ENCODE measurements around the gene OR2V2. TPM values are rescaled to one million over a fixed set of nuclear protein-coding genes. Genes with fewer than 3 reads are reported as not detected.
"Not testable (repeated sequence)": the region's sequence is repeated elsewhere in the genome, so short reads cannot be mapped to it uniquely, and the experiment has no call there.

OR2V2 gene, protein sequence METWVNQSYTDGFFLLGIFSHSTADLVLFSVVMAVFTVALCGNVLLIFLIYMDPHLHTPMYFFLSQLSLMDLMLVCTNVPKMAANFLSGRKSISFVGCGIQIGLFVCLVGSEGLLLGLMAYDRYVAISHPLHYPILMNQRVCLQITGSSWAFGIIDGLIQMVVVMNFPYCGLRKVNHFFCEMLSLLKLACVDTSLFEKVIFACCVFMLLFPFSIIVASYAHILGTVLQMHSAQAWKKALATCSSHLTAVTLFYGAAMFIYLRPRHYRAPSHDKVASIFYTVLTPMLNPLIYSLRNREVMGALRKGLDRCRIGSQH
- not detected for total RNA-seq

DNA sequence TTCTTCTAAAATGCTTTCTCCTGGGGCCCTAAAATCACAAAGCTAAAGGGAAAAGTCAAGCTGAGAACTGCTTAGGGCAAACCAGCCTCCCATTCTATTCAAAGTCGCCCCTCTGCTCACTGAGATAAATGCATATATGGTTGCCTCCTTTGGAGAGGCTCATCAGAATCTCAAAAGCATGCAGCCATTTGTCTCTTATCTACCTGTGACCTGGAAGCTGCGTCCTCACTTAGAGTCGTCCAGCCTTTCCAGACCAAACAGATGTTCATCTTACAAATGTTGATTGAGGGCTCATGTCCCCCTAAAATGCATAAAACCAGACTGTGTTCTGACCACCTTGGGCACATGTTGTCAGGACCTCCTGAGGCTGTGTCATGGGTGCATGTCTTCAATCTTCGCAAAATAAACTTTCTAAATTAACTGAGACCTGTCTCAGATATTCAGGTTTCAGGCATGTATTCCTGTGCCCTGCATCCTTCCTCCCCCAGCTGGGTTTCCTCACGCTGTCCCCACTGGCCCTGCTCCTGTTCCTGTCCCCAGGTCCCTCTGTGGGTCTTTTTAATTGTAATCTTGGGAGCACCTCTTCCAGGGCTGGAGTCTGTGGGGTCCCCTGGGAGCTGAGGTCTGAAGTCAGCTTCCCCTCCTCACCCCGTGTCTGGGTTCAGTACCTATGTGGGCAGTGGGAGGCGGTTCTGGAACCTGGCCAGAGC lies at the start of gene OR2V2:
TSS of gene OR2V2 (plus strand) at position 660 of the 710 bp plus-strand sequence. CDS start 7,357 bp downstream, outside the sequence.
- not testable (repeated sequence) for ATAC-seq (ENCODE audit: insufficient number of reproducible peaks, low FRiP score, low read depth); H3K27ac ChIP-seq; H3K9me3 ChIP-seq; H3K27me3 ChIP-seq (replicated peaks; ENCODE audit: insufficient read depth); H3K36me3 ChIP-seq; H3K4me1 ChIP-seq (ENCODE audit: control insufficient read depth in 1 of 2, low read depth in 2 of 2); H3K4me3 ChIP-seq; DNase-seq (ENCODE audit: low spot score)

DNA sequence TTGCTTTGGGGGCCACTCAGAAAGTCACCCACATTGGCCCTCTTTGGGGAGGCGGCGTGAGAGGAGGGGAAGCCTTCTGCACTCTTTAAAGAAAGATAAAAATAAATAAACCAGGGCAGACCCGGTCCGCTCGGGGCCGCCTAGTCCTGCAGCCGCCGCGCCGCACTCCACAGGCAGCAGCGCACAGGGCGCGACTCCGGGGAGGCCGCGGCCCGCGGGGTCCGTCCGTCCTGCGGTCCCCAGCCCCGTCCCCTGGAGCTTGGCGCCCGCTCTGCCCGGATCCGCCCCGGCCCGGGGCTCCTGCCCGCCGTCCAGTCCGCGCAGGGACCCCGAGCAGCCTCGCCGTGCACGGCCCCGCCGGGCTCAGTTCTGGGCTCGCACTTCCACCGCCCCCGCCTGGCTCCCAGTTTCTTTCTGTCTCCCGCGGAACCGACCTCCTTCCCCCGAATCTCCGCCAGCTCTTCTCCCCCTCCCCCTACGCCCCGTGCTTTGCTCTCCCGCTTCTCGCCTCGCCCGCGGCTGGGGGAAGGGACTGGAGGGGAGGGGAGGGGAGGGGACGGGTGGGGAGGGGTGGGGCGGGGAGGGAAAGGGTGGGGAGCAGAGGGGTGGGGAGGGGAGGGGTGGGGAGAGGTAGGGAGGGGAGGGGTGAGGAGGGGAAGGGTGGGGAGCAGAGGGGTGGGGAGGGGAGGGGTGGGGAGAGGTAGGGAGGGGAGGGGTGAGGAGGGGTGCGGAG lies 49.5 kb upstream of the OR2V2 start:
- H3K9me3 ChIP-seq; DNase-seq (ENCODE audit: low spot score); H3K4me1 ChIP-seq (ENCODE audit: control insufficient read depth in 1 of 2, low read depth in 2 of 2); H3K27me3 ChIP-seq (replicated peaks; ENCODE audit: insufficient read depth); ATAC-seq (ENCODE audit: insufficient number of reproducible peaks, low FRiP score, low read depth); H3K36me3 ChIP-seq; H3K4me3 ChIP-seq; H3K27ac ChIP-seq: not testable (repeated sequence)

DNA sequence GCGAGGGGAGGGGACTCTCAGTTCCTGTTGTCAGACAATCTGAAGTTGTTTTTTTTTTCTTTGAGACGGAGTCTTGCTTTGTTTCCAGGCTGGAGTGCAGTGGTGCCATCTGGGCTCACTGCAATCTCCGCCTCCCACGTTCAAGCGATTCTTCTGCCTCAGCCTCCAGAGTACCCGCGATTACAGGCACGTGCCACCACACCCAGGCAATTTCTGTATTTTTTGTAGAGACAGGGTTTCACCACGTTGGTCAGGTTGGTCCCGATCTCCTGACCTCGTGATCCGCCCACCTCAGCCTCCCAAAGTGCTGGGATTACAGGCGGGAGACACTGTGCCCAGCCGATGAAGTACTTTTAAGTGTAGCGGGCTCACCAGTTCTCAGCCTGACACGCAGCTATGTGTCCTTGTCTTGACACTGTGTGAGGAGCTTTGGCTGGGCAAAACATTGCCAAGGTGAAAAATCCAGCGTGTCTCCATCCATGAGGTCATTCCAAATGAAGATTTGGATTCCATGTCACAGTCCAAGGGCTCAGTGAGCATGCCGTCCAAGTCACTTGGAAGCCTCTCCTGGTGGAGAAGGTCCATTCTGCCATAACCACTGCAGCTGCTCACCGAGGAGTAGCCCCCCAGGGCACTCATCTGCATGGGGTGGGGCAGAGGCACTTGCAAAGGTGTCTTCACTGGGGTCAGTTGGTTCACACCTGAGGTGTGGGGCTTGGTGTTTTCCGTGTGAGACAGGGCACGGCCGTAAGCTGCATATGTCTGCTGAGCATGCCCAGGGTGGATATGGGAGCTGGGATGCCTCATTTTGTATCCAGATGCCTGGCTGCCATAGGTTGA lies 48.4 kb upstream of the OR2V2 start:
- H3K4me3 ChIP-seq = no peak overlapping the region
- no peaks in the 10 kb centered on the region for H3K9me3 ChIP-seq
- H3K36me3 ChIP-seq = no peaks in the 10 kb centered on the region
- no peak for DNase-seq (ENCODE audit: low spot score)
- H3K27ac ChIP-seq = no peak overlapping the region
- TF ChIP-seq, protein P1, sequence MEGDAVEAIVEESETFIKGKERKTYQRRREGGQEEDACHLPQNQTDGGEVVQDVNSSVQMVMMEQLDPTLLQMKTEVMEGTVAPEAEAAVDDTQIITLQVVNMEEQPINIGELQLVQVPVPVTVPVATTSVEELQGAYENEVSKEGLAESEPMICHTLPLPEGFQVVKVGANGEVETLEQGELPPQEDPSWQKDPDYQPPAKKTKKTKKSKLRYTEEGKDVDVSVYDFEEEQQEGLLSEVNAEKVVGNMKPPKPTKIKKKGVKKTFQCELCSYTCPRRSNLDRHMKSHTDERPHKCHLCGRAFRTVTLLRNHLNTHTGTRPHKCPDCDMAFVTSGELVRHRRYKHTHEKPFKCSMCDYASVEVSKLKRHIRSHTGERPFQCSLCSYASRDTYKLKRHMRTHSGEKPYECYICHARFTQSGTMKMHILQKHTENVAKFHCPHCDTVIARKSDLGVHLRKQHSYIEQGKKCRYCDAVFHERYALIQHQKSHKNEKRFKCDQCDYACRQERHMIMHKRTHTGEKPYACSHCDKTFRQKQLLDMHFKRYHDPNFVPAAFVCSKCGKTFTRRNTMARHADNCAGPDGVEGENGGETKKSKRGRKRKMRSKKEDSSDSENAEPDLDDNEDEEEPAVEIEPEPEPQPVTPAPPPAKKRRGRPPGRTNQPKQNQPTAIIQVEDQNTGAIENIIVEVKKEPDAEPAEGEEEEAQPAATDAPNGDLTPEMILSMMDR (IDR thresholded peaks at IDR 0.05) = no peak
- no peak for ATAC-seq (ENCODE audit: insufficient number of reproducible peaks, low FRiP score, low read depth)
- H3K27me3 ChIP-seq (replicated peaks; ENCODE audit: insufficient read depth) = peaks cover 5% of the 10 kb centered on the region
- H3K4me1 ChIP-seq (ENCODE audit: control insufficient read depth in 1 of 2, low read depth in 2 of 2) = no peaks in the 10 kb centered on the region

DNA sequence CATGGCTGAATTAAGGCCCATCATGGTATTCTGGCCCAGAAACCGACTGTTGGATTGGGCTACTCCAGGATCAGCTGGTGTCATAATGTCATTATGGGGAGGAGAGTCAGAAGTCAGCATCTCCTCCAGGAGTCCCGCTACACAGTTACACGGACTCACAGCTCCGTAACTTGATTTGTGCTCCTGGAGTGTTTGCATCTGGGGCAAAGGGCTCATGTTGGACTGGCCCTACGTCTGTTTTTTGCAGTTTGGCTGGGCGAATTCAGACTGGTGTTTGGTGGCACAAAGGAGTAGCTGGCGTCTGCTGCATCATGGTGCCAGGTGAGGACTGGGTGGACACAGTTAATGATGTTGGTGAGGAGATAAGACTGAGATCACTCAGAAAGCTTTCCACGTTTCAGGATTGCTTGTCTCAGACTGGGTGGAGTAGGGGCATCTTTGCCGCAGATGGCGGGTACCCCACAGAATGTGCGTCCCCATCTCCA lies 47.7 kb upstream of the OR2V2 start:
- Histone ChIP-seq H3K27me3 (replicated peaks; ENCODE audit: insufficient read depth) (peaks cover 5% of the 10 kb centered on the region), H3K4me3 (no peak overlapping the region), H3K27ac (no peak overlapping the region), H3K4me1 (ENCODE audit: control insufficient read depth in 1 of 2, low read depth in 2 of 2) (no peaks in the 10 kb centered on the region), H3K9me3 (no peaks in the 10 kb centered on the region), H3K36me3 (no peaks in the 10 kb centered on the region)
- no peak for DNase-seq (ENCODE audit: low spot score)
- no peak for ATAC-seq (ENCODE audit: insufficient number of reproducible peaks, low FRiP score, low read depth)
- TF ChIP-seq, protein P1 (IDR thresholded peaks at IDR 0.05) = no peak

DNA sequence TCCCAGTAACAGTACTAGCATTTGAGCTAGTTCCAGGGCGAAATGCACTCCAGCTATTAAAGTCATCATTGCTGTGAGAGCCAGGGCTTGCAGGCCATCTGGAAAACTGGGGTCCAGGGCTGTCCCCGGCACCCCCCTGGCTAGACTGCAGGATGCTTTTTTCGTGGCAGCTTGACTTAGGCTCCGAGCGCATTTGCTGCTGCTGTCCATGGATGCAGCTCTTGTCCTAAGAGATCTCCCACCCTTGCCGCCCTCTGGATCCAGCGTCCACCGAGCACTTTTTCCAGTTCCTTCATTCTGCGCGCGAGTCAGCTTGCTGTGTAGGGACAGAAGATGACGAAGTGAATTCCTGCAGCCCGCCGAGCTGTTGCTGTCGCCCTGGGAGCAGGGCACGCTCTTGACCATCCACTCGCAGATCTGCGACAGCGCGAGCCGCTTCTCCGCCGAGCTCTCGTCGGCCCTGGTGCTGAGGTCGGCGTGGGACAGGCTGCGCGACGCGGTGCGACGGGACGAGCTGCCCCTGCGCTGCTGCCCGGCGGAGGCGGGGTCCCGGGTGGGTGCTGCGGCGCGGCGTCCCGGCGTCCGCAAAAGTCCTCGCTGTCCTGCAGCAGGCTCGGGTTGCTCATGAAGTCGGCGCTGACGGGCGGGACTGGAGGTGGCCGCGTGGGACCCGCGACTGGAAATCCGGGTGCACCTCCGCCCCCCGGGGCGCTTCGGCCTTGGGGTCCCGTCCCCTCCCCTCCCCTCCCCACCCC lies 47.1 kb upstream of the OR2V2 start:
- no peak for DNase-seq (ENCODE audit: low spot score)
- Histone ChIP-seq H3K36me3 (no peaks in the 10 kb centered on the region), H3K4me3 (peak overlapping the region; percentile 41), H3K4me1 (ENCODE audit: control insufficient read depth in 1 of 2, low read depth in 2 of 2) (no peaks in the 10 kb centered on the region), H3K27me3 (replicated peaks; ENCODE audit: insufficient read depth) (peaks cover 5% of the 10 kb centered on the region), H3K9me3 (no peaks in the 10 kb centered on the region), H3K27ac (no peak overlapping the region)
- TF ChIP-seq, protein P1 (IDR thresholded peaks at IDR 0.05) = no peak
- no peak for ATAC-seq (ENCODE audit: insufficient number of reproducible peaks, low FRiP score, low read depth)

DNA sequence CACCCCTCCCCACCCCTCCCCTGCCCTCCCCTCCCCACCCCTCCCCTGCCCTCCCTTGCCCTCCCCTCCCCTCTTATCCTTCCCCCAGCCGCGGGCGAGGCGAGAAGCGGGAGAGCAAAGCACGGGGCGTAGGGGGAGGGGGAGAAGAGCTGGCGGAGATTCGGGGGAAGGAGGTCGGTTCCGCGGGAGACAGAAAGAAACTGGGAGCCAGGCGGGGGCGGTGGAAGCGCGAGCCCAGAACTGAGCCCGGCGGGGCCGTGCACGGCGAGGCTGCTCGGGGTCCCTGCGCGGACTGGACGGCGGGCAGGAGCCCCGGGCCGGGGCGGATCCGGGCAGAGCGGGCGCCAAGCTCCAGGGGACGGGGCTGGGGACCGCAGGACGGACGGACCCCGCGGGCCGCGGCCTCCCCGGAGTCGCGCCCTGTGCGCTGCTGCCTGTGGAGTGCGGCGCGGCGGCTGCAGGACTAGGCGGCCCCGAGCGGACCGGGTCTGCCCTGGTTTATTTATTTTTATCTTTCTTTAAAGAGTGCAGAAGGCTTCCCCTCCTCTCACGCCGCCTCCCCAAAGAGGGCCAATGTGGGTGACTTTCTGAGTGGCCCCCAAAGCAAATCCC lies 46.2 kb upstream of the OR2V2 start:
- DNase-seq (ENCODE audit: low spot score); H3K36me3 ChIP-seq; H3K9me3 ChIP-seq; H3K27ac ChIP-seq; H3K27me3 ChIP-seq (replicated peaks; ENCODE audit: insufficient read depth); ATAC-seq (ENCODE audit: insufficient number of reproducible peaks, low FRiP score, low read depth); H3K4me1 ChIP-seq (ENCODE audit: control insufficient read depth in 1 of 2, low read depth in 2 of 2); H3K4me3 ChIP-seq: not testable (repeated sequence)

DNA sequence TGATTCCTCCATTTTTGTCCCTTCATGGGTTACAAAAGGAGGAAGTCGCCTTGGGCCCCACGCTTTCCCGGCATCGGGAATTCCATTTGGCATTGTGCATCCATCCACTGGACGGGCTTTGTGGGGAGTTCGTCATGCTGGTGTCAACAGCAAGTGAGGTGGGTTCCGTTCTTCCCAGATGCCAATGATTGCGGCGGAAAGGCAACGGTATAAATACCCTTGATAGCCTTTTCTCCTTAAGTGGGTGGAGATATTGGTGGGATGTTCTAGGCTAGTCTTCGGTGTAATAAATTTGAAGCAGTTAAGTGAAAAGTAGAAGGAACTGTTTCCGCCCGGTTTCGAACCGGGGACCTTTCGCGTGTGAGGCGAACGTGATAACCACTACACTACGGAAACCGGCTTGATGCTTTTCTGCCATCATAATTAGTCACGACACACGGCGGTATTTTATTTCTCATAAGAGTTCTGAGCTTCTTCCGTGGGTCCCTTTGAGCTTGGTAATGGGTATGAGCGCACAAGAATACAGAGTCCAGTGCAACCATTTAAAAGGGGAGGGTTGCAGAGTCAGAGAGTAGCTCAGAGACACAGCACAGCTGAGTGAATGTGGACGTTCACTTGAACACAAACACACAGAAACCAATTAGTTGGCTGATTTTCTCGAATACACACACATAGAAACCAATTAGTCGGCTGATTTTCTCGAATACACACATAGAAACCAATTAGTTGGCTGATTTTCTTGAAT lies 45.3 kb upstream of the OR2V2 start:
- not testable (repeated sequence) for H3K9me3 ChIP-seq; H3K4me1 ChIP-seq (ENCODE audit: control insufficient read depth in 1 of 2, low read depth in 2 of 2); H3K4me3 ChIP-seq; H3K27me3 ChIP-seq (replicated peaks; ENCODE audit: insufficient read depth); H3K36me3 ChIP-seq; DNase-seq (ENCODE audit: low spot score); ATAC-seq (ENCODE audit: insufficient number of reproducible peaks, low FRiP score, low read depth); H3K27ac ChIP-seq

Data from thoracic aorta (tissue), 2 donors.